ENCODE results near the gene POLR2A. TPM values are rescaled to one million over a fixed set of nuclear protein-coding genes. Genes with fewer than 3 reads are reported as not detected.
"Not testable (repeated sequence)": the region's sequence is repeated elsewhere in the genome, so short reads cannot be mapped to it uniquely, and the experiment has no call there.

The POLR2A gene
- total RNA-seq, 2 experiments from 2014 or later: 84.2 to 264 TPM

DNA sequence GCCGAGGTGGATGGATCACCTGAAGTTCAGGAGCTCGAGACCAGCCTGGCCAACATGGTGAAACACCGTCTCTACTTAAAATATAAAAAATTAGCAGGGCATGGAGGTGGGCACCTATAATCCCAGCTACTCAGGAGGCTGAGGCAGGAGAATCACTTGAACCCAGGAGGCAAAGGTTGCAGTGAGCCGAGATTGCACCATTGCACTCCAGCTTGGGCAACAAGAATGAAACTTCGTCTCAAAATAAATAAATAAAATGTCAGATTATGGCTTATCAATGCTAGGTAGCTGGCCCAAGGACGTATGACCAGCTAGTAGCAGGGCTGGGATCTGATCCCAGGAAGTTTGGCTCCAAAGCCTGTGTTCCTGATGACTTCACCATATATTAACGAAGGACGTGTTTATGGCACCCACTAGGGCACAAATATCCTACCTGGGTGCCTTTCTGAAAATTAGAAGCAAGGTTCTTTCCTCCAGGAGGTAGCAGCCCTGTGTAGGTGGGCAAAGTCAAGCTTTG lies 13.7 kb upstream of the POLR2A start:
- H3K9me3 ChIP-seq (ENCODE audit: low read length); H4K20me1 ChIP-seq (ENCODE audit: insufficient read depth, low read length); H3K4me3 ChIP-seq (ENCODE audit: low read depth, low read length, poor library complexity, severe bottlenecking); intact Hi-C loops (cut with micrococcal nuclease; ENCODE audit: unreplicated experiment); H3K36me3 ChIP-seq (ENCODE audit: insufficient read depth, low read length); H3K4me2 ChIP-seq (ENCODE audit: low read length); CTCF ChIA-PET (ENCODE audit: unreplicated experiment); H3K27ac ChIP-seq (ENCODE audit: low read depth, low read length, poor library complexity, severe bottlenecking); H2AFZ ChIP-seq (ENCODE audit: low read length); H3K9me2 ChIP-seq (ENCODE audit: insufficient read depth, low read length); DNase-seq (ENCODE audit: low spot score); H3K79me2 ChIP-seq (ENCODE audit: insufficient read depth, low read depth, low read length); BruUV-seq (replicated peaks); POLR2A ChIA-PET: not testable (repeated sequence)
- H3K4me1 ChIP-seq (ENCODE audit: insufficient read depth, low read length, poor library complexity, severe bottlenecking): peaks cover 15% of the 10 kb centered on the region

- H3K4me1 ChIP-seq (ENCODE audit: insufficient read depth, low read length, poor library complexity, severe bottlenecking): peaks cover 11% of the 10 kb centered on the region
- no TSS peak for BruUV-seq (replicated peaks)
- H3K36me3 ChIP-seq (ENCODE audit: insufficient read depth, low read length): no peaks in the 10 kb centered on the region
- no peak overlapping the region for H3K27ac ChIP-seq (ENCODE audit: low read depth, low read length, poor library complexity, severe bottlenecking)
- no peak for DNase-seq (ENCODE audit: low spot score)
- no peaks in the 10 kb centered on the region for H3K9me2 ChIP-seq (ENCODE audit: insufficient read depth, low read length)
- intact Hi-C loops (cut with micrococcal nuclease; ENCODE audit: unreplicated experiment): no loop called here
- TF ChIP-seq EZH2phosphoT487 (IDR thresholded peaks at IDR 0.05; ENCODE audit: borderline replicate concordance, low read depth, low read length): no peak
- TF ChIP-seq, protein P1, sequence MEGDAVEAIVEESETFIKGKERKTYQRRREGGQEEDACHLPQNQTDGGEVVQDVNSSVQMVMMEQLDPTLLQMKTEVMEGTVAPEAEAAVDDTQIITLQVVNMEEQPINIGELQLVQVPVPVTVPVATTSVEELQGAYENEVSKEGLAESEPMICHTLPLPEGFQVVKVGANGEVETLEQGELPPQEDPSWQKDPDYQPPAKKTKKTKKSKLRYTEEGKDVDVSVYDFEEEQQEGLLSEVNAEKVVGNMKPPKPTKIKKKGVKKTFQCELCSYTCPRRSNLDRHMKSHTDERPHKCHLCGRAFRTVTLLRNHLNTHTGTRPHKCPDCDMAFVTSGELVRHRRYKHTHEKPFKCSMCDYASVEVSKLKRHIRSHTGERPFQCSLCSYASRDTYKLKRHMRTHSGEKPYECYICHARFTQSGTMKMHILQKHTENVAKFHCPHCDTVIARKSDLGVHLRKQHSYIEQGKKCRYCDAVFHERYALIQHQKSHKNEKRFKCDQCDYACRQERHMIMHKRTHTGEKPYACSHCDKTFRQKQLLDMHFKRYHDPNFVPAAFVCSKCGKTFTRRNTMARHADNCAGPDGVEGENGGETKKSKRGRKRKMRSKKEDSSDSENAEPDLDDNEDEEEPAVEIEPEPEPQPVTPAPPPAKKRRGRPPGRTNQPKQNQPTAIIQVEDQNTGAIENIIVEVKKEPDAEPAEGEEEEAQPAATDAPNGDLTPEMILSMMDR (conservative IDR thresholded peaks at IDR 0.05; ENCODE audit: low read length): no peak
- no peak overlapping the region for H3K4me2 ChIP-seq (ENCODE audit: low read length)
- no peak overlapping the region for H2AFZ ChIP-seq (ENCODE audit: low read length)
- no peak overlapping the region for H3K4me3 ChIP-seq (ENCODE audit: low read depth, low read length, poor library complexity, severe bottlenecking)
- no peaks in the 10 kb centered on the region for H4K20me1 ChIP-seq (ENCODE audit: insufficient read depth, low read length)
- POLR2A ChIA-PET: no interaction called here
- CTCF ChIA-PET (ENCODE audit: unreplicated experiment): no interaction called here
- no peaks in the 10 kb centered on the region for H3K79me2 ChIP-seq (ENCODE audit: insufficient read depth, low read depth, low read length)
- H3K9me3 ChIP-seq (ENCODE audit: low read length): no peaks in the 10 kb centered on the region
Observed at GRCh38 chr17:7471729-7472128, 12.4 kb upstream of the POLR2A start.

DNA sequence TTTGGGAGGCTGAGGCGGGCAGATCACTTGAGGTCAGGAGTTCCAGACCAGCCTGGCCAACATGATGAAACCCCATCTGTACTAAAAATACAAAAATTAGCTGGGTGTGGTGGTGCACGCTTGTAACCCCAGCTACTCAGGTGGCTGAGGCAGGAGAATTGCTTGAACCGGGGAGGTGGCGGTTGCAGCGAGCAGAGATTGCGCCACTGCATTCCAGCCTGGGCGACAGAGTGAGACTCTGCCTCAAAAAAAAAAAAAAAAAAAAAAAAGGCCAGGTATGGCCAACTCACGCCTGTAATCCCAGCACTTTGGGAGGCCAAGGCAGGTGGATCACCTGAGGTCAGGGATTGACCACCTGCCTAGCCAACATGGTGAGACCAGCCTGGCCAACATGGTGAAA lies 9.4 kb upstream of the POLR2A start:
- H3K4me1 ChIP-seq (ENCODE audit: insufficient read depth, low read length, poor library complexity, severe bottlenecking); H3K79me2 ChIP-seq (ENCODE audit: insufficient read depth, low read depth, low read length); H3K9me2 ChIP-seq (ENCODE audit: insufficient read depth, low read length); intact Hi-C loops (cut with micrococcal nuclease; ENCODE audit: unreplicated experiment); H3K9me3 ChIP-seq (ENCODE audit: low read length); H4K20me1 ChIP-seq (ENCODE audit: insufficient read depth, low read length); H2AFZ ChIP-seq (ENCODE audit: low read length); H3K4me3 ChIP-seq (ENCODE audit: low read depth, low read length, poor library complexity, severe bottlenecking); H3K27ac ChIP-seq (ENCODE audit: low read depth, low read length, poor library complexity, severe bottlenecking); H3K36me3 ChIP-seq (ENCODE audit: insufficient read depth, low read length); DNase-seq (ENCODE audit: low spot score); CTCF ChIA-PET (ENCODE audit: unreplicated experiment); H3K4me2 ChIP-seq (ENCODE audit: low read length); BruUV-seq (replicated peaks): not testable (repeated sequence)
- POLR2A ChIA-PET: interaction anchor here (0.8 kb wide), 1 partner anchor 92 kb away, joined by 3 read pairs; no protein-coding TSS in a partner anchor
